ENCODE results near the gene WDR43.

The WDR43 gene

DNA sequence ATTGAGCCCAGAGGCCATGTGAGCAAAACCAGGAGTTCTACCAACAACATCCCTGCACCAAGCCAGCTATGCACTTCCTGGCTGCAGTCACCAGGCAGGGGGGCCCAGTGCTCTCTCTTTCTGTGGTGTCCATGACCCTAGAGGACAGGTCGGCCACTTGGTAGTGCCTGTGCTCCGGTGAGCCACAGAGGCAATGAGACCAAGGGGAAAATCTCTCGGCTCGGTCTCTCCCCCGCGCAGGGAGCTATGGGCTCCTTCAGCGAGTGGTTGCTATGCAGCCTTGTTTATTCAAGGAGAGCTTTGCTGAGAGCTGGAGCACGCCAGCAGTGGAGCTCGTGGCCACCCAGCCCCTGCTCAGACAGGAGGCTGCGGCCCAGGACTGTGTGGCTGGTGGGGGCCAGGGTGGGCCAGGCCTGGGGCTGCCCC is 86.6 kb downstream of the WDR43 start, which contains the start of gene TOGARAM2:
TSS of gene TOGARAM2 (plus strand) at position 283 of the 426 bp plus-strand sequence. CDS start 13,537 bp downstream, outside the sequence.
- Histone ChIP-seq H3K79me2 (ENCODE audit: control insufficient read depth, low read length) (no peaks in the 10 kb centered on the region), H3K27me3 (ENCODE audit: control insufficient read depth, low read length) (no peaks in the 10 kb centered on the region), H3K36me3 (ENCODE audit: control insufficient read depth, low read length) (no peaks in the 10 kb centered on the region), H3K4me1 (ENCODE audit: control insufficient read depth, low read length) (no peaks in the 10 kb centered on the region), H3K9me3 (ENCODE audit: control insufficient read depth, insufficient read depth, low read length) (no peaks in the 10 kb centered on the region), H3F3A (ENCODE audit: control insufficient read depth, insufficient read depth) (no peaks in the 10 kb centered on the region), H3K27ac (ENCODE audit: low read depth, low read length) (no peak within 1 kb of the TSS), H3K4me2 (ENCODE audit: low read length) (no peak within 1 kb of the TSS), H3K4me3 (ENCODE audit: low read length) (no peak within 1 kb of the TSS), H4K20me1 (ENCODE audit: control insufficient read depth, insufficient read depth, low read depth, low read length) (no peaks in the 10 kb centered on the region), H3K9me2 (replicated peaks; ENCODE audit: control insufficient read depth, low read length) (no peaks in the 10 kb centered on the region)
- TF ChIP-seq EZH2phosphoT487 (IDR thresholded peaks at IDR 0.05; ENCODE audit: borderline replicate concordance, low read length): no peak
- TF ChIP-seq, protein P1, sequence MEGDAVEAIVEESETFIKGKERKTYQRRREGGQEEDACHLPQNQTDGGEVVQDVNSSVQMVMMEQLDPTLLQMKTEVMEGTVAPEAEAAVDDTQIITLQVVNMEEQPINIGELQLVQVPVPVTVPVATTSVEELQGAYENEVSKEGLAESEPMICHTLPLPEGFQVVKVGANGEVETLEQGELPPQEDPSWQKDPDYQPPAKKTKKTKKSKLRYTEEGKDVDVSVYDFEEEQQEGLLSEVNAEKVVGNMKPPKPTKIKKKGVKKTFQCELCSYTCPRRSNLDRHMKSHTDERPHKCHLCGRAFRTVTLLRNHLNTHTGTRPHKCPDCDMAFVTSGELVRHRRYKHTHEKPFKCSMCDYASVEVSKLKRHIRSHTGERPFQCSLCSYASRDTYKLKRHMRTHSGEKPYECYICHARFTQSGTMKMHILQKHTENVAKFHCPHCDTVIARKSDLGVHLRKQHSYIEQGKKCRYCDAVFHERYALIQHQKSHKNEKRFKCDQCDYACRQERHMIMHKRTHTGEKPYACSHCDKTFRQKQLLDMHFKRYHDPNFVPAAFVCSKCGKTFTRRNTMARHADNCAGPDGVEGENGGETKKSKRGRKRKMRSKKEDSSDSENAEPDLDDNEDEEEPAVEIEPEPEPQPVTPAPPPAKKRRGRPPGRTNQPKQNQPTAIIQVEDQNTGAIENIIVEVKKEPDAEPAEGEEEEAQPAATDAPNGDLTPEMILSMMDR (IDR thresholded peaks at IDR 0.05; ENCODE audit: low read depth, low read length, poor library complexity, severe bottlenecking): no peak

DNA sequence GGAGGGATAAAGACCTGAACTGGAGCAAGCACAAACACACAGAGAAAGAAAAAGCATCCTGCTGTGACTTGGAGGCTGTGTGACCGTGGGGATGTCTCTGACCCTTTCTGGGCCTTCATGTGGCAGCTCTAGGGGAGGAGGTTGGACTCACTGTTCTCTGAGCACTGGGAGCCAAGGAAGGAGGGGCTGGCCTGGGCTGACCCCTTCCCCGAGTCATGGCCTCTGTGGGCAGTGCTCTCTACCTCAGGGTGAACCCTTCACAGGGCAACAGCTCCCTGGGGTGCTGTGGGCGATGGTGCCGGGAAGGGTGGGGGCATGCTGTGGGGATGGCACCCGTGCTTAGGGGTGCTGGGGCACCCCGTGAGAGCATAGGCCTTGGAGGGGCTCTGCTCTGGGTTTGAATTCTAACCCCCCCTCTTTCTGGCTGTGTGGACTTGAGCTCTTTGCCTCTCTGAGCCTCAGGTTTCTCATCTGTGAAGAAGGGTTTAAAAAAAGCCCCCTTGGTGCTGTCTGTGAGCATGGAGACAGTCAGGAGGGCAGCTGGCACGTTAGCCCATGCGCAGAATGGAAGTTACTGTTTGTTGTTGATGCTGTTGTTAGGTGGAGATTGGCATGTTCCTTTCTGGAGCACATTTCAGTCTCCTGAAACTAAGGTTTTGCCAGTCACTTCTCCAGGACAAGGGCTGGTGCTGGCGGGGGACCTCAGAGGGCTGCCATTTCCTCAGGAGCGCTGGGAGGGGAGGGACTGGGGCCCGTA is 87.3 kb downstream of the WDR43 start:
- H3K9me2 ChIP-seq (replicated peaks; ENCODE audit: control insufficient read depth, low read length): no peaks in the 10 kb centered on the region
- no peaks in the 10 kb centered on the region for H3F3A ChIP-seq (ENCODE audit: control insufficient read depth, insufficient read depth)
- no peaks in the 10 kb centered on the region for H3K4me1 ChIP-seq (ENCODE audit: control insufficient read depth, low read length)
- H3K79me2 ChIP-seq (ENCODE audit: control insufficient read depth, low read length): no peaks in the 10 kb centered on the region
- no peaks in the 10 kb centered on the region for H3K36me3 ChIP-seq (ENCODE audit: control insufficient read depth, low read length)
- no peaks in the 10 kb centered on the region for H4K20me1 ChIP-seq (ENCODE audit: control insufficient read depth, insufficient read depth, low read depth, low read length)
- no peak overlapping the region for H3K4me2 ChIP-seq (ENCODE audit: low read length)
- H3K27ac ChIP-seq (ENCODE audit: low read depth, low read length): no peak overlapping the region
- no peaks in the 10 kb centered on the region for H3K9me3 ChIP-seq (ENCODE audit: control insufficient read depth, insufficient read depth, low read length)
- H3K4me3 ChIP-seq (ENCODE audit: low read length): no peak overlapping the region
- TF ChIP-seq, protein P1 (IDR thresholded peaks at IDR 0.05; ENCODE audit: low read depth, low read length, poor library complexity, severe bottlenecking): no peak
- TF ChIP-seq EZH2phosphoT487 (IDR thresholded peaks at IDR 0.05; ENCODE audit: borderline replicate concordance, low read length): no peak
- H3K27me3 ChIP-seq (ENCODE audit: control insufficient read depth, low read length): no peaks in the 10 kb centered on the region

DNA sequence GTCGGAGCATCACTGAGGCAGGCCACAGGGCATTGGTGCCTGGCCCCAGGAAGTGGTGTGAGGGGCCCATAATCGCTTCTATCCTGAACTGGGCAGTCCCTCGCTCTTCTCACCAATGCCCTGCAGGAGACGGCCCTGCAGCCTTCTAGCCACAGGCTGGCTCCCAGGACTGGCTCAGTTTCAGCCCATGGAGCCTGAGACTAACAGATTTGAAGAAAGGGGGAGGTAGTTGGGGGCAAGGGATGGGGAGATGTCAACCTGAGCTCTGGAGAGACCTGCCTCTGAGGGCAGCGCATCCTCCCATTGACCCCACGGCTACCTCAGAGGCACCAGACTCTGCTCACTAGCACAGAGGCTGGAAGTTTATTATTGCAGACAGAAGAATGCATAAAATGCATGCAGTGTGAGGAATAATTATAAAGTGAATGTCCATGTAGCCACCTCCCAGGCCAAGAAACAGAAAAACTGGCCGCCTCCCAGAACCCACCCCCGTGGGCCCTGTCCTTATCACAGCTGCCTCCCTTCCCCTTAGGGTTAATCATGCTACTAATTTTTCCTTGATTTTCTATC is 88.0 kb downstream of the WDR43 start:
- Histone ChIP-seq H3K9me2 (replicated peaks; ENCODE audit: control insufficient read depth, low read length) (no peaks in the 10 kb centered on the region), H4K20me1 (ENCODE audit: control insufficient read depth, insufficient read depth, low read depth, low read length) (no peaks in the 10 kb centered on the region), H3K36me3 (ENCODE audit: control insufficient read depth, low read length) (no peaks in the 10 kb centered on the region), H3K27ac (ENCODE audit: low read depth, low read length) (no peak overlapping the region), H3K4me2 (ENCODE audit: low read length) (no peak overlapping the region), H3F3A (ENCODE audit: control insufficient read depth, insufficient read depth) (no peaks in the 10 kb centered on the region), H3K79me2 (ENCODE audit: control insufficient read depth, low read length) (no peaks in the 10 kb centered on the region), H3K27me3 (ENCODE audit: control insufficient read depth, low read length) (no peaks in the 10 kb centered on the region), H3K9me3 (ENCODE audit: control insufficient read depth, insufficient read depth, low read length) (no peaks in the 10 kb centered on the region), H3K4me3 (ENCODE audit: low read length) (no peak overlapping the region), H3K4me1 (ENCODE audit: control insufficient read depth, low read length) (no peaks in the 10 kb centered on the region)
- no peak for TF ChIP-seq EZH2phosphoT487 (IDR thresholded peaks at IDR 0.05; ENCODE audit: borderline replicate concordance, low read length)
- TF ChIP-seq, protein P1 (IDR thresholded peaks at IDR 0.05; ENCODE audit: low read depth, low read length, poor library complexity, severe bottlenecking): no peak
